ENCODE results near the gene CACNG5.

Gene CACNG5

GRCh38 chr17:66822009-66822408 lies 12.9 kb upstream of the CACNG5 start:
- DNase-seq (ENCODE audit: low spot score): no peak

GRCh38 chr17:66826856-66827255 lies 8.1 kb upstream of the CACNG5 start:
- no peak for DNase-seq (ENCODE audit: low spot score)

- peak; percentile 10 for DNase-seq (ENCODE audit: low spot score)
These were observed 5.5 kb upstream of the CACNG5 start for GRCh38 chr17:66829386-66829864.

GRCh38 chr17:66829883-66830282 lies 5.0 kb upstream of the CACNG5 start:
- DNase-seq (ENCODE audit: low spot score): no peak

GRCh38 chr17:66830451-66830850 lies 4.5 kb upstream of the CACNG5 start:
- no peak for DNase-seq (ENCODE audit: low spot score)

GRCh38 chr17:66831383-66832210 lies 3.3 kb upstream of the CACNG5 start:
- no peak for DNase-seq (ENCODE audit: low spot score)

GRCh38 chr17:66833201-66833600 lies 1.7 kb upstream of the CACNG5 start:
- no peak for DNase-seq (ENCODE audit: low spot score)

- DNase-seq (ENCODE audit: low spot score): no peak
These were observed 445 bp upstream of the CACNG5 start for GRCh38 chr17:66834426-66834918.

GRCh38 chr17:66835476-66835875 lies 559 bp downstream of the CACNG5 start:
- DNase-seq (ENCODE audit: low spot score): no peak

GRCh38 chr17:66836063-66837005 lies 1.4 kb downstream of the CACNG5 start:
- DNase-seq (ENCODE audit: low spot score): no peak

- no peak for DNase-seq (ENCODE audit: low spot score)
These were observed 2.3 kb downstream of the CACNG5 start for GRCh38 chr17:66837226-66837625.

- no peak for DNase-seq (ENCODE audit: low spot score)
These were observed 3.2 kb downstream of the CACNG5 start for GRCh38 chr17:66837885-66838665.

GRCh38 chr17:66839616-66840015 lies 4.7 kb downstream of the CACNG5 start:
- DNase-seq (ENCODE audit: low spot score): no peak

GRCh38 chr17:66840061-66840460 lies 5.1 kb downstream of the CACNG5 start:
- no peak for DNase-seq (ENCODE audit: low spot score)

- no peak for DNase-seq (ENCODE audit: low spot score)
These were observed 6.4 kb downstream of the CACNG5 start for GRCh38 chr17:66841328-66841727.

GRCh38 chr17:66841744-66842143 lies 6.8 kb downstream of the CACNG5 start:
- no peak for DNase-seq (ENCODE audit: low spot score)

GRCh38 chr17:66842505-66842904 lies 7.6 kb downstream of the CACNG5 start:
- DNase-seq (ENCODE audit: low spot score): no peak

- DNase-seq (ENCODE audit: low spot score): no peak
These were observed 8.0 kb downstream of the CACNG5 start for GRCh38 chr17:66842959-66843358.

GRCh38 chr17:66843627-66844026 lies 8.7 kb downstream of the CACNG5 start:
- DNase-seq (ENCODE audit: low spot score): no peak

GRCh38 chr17:66847704-66848103 lies 12.8 kb downstream of the CACNG5 start:
- no peak for DNase-seq (ENCODE audit: low spot score)

GRCh38 chr17:66848496-66848895 lies 13.6 kb downstream of the CACNG5 start:
- DNase-seq (ENCODE audit: low spot score): no peak

All from SW480 (cell line).